Measurements from ENCODE around the gene SUPT3H.

DNA sequence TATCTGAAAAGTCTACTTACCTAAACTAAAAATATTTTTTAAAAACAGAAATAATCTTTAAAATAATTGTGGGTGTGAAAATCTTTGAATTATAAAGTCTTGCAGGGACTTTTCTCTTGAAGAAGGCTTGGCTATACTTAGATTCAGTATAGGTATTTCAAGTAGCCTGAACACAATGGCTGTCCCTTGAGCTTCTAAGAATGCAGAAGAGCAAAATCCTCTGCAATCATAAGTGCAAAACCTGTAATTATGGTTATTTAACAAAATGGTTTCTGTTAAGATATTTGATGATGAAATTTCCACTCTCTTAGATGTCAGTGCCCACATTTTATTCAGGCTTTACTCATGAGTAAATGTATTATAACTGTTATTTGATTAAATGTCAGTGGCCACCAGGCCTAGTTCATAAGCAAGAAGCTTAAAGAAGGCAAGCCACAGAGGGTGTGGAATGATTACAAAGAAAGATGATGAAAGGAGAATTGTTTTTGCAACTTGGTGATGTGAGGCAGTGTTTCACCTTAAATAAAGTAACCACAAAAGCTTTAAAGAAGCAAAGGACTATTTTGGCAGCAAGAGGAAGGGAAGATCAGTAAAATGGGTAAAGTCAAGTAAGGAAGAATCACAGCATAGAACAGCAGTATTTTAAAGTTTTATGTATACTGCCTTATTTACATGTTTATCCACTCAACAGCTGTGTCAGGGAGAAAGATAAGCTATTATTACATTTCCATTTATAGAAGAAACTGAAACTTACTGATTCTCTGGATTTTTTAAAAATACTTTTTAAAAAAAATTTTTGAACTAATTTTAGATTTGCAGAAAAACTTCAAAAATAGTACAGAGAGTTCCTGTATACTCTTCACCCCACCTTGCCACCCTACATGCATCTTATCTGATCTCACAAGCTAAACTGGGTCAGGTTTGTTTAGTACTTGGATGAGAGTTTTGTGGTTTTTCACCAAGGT is 400.8 kb downstream of the SUPT3H start:
- TF ChIP-seq EZH2 (IDR thresholded peaks at IDR 0.05) (no peak), POLR2AphosphoS5 (IDR thresholded peaks at IDR 0.05; ENCODE audit: borderline replicate concordance, low read depth, low read length) (no peak)

All from SK-N-MC (cell line).